NK-92 (cell line): ENCODE measurements around the gene AKAP7.

Experiments used
- DNase-seq: peaks from one replicate; lab custom pipeline; 2025; ENCODE audit not compliant: unreplicated experiment; lab: John Stamatoyannopoulos, UW

AKAP7 gene

DNA sequence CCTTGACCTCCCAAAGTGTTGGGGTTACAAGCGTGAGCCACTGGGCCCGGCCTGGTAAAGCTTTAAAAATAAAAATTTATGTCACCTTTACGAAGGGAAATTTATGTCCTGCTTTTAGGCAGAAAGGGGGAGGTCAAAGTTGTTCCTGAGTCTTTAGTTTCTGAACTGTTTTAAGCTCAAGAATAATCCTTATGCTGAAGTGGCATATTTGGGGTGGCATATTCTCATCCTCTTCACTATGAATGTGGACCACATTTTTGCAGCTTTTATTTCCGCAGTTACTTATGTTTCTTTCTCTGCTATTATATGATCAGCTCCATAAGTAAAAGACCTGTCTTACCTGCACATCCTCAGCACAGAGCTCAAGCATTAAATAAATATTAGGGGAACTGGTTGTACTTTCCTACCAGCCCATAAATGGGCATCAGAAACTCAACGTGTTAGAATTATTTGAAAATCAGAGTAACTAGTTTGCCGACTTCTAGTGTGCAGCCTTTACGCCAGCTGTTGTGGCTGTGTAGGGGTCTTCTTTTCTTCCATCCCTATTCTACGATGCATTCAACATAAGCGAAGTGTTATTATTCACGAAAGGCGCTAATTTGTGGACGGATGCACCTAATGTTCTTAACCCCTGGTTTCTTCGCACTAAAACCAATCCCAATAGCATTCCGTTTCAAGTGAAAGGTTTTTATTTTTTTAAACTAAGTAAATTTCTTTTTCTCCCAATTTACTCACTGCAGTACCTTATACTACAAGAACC is 867 bp upstream of the AKAP7 start:
- no peak for DNase-seq

DNA sequence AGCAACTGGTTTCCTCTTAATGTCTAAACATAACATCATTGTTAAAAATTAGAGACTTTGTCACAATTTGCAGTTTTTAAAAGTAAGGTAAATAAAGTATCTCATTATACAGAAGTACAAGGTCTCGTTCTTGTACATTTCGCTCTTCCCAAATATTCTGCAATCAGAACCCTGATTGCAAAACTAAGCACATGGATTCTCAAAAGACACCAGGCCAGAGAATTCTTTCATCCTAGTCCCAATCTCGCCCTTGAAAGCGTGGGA is 355 bp upstream of the AKAP7 start:
- DNase-seq = no peak

DNA sequence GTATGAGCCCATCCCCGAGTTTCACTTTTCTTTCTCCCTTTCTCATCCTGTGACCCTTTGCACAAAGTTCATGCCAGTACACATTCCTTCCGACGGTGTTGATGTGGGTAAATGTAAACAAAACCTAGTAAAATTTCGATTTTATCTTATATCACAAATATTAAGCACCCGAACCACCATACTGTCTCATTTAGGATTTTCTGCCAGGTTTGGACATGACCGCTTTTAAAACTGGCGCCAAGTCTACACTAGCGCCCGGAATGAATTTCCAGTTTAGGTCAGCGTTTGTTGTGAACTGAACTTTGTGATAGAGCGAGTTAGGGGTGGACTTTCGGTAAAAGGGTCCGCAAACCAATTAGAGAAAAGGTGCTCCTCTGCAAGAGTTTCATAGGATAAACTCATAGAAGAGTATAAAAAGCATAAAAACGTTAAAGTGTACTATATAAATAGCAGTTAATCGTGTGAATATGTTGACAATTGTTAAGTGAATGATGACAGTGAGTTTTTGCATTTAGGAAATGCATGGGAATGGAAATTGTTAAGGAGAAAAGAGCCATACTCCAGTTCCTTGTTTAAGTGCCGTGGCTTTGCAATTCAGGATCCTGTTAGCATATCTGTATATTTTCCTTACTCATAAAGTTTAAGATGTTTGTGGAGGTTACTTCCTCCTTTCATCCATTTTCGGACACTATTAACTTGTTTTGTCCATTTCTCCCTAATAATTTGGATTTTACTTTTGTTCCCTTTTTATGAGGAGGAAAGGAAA is 937 bp downstream of the AKAP7 start:
- no peak for DNase-seq

DNA sequence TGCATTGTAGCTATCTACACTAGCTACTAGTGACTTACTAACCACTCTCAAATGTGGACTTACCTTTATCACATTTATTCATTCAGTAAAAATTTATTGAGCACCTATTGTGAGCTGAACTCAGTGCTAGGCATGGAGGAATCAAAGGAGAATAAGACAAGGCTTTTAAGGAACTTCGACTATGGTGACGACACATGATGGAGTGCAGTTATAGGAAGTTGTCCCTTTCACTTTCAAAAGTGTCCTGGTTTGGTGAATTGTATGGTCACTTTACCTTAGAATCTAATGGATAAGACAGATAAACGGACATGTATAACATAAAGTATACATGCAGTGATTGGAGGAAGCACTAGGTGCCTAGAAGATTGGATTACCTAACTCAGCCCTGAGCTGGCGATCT is 4.3 kb downstream of the AKAP7 start:
- DNase-seq = no peak

DNA sequence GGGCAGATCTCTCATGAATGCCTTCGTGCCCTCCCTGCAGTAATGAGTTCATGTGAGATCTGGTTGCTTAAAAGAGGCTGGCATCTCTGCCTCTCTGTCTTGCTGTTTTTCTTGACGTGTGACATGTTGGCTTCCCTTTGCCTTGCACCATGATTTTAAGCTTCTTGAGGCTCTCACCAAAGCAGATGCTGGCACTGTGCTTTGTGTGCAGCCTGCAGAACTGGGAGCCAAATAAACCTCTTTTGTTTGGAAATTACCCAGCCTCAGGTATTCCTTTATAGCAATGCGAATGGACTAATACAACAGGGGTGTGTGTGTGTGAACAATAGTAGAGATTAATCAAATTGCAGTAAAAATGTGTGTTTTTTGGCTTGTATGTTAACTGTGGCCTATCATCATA is 8.1 kb downstream of the AKAP7 start:
- no peak for DNase-seq

DNA sequence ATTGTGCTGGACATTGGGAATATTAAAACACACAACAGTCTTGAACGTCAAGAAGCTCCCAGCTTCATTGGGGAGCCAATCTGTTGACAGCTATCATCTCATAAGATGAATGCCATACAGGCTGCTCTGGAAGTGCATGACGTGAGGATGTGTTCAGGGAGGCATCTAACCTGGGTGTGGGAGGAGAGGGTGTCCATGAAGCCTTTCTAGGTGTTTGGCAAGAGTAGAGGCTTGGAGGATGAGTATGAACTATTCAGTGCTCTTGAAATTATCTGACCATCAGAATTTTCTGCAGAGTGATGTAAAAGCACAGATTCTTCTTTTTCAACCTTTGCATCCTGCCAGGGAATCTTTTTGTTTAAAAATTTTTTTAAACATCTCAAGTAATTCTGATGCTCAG is 11.6 kb downstream of the AKAP7 start:
- no peak for DNase-seq

DNA sequence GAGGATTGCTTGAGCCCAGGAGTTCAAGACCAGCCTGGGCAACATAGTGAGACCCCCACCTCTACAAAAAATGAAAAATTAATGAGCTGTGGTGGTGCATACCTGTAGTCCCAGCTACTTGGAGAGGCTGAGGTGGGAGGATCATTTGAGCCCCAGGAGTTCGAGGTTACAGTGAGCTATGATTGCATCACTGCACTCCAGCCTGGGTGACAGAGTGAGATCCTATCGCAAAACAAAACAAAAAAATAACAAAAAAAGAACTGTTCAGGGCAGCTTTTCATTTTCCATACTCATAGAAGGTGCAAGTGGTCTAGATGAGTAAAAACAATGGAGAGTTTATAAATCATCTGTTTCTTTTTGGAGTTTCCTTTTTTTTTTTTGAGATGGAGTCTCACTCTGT is 21.1 kb downstream of the AKAP7 start:
- no peak for DNase-seq

DNA sequence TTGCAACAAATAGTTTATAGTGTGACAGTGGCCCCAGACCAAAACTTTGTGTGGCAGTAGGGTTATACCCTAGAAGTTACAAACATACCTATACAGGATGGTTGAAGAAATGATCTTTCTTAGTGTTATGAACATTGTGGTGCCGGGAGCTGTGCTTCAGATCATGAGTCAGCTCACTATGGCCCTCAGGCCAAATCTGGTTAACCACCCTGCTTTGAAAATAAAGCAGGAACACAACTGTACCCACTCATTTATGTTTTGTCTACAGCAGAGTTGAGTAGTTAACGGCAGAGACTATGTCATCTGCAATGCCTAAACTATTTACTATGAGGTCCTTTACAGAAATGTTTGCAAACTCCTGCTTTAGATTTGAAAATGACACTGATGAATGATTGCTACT is 24.3 kb downstream of the AKAP7 start:
- DNase-seq = no peak

DNA sequence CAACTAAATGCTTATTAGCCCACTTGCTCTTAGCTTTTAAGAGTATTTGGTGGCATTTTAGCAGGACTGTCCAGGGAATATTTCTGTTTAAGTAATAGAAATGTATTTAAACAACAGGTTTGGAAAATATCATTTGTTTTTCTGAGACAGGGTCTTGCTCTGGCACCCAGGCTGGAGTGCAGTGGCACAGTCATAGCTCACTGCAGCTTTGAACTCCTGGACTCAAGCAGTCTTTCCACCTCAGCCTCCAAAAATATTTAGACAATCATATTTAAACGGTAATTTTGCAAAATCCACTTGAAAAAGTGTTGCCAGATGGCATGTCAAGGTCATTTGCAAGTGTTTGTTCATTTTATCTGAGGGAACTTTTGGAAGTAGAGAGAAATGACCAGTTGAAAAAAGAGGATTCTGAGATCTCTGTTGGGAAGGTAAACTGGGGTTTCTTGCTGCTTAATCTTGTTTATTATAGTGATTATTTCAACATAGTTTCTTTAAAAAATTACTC is 25.0 kb downstream of the AKAP7 start:
- DNase-seq = no peak

DNA sequence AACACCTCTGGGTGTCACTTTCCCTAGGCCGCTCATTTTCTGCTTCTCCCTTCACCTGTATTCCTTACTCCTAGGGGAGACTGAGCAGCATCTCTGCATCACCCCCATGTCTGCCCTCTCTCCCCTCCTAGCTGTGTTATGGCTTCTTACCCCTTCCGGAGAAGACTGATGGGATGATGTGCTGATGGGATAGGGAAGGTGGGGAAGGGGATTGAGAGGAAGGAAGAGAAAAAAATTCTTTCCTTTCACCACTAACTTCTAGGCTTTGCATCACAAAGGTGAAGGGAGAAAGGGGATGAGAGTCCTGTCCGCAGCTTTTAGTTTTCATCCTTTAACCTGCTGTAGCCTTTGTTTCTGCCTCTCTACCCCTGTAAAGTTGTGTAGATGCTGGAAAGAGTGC is 26.7 kb downstream of the AKAP7 start:
- no peak for DNase-seq

DNA sequence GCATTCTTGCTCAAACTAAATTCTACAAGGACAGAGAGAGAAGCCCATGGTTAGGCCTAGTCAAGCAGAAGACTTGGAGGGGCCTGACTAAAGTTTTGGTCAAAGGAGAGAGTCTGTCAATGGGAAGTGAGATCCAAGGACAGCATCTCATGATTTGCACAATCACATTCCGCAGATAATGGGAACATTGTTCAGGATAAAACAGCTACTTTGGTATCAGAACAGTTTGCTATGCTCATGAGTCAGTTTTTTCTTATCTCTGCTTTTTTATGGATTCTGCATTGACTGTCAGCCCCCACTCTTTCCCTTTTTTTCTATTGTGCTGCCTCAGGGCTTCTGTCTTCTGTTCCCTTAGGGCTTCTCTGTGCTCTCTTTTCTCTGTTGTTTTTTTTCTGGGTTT is 28.6 kb downstream of the AKAP7 start:
- DNase-seq = no peak

DNA sequence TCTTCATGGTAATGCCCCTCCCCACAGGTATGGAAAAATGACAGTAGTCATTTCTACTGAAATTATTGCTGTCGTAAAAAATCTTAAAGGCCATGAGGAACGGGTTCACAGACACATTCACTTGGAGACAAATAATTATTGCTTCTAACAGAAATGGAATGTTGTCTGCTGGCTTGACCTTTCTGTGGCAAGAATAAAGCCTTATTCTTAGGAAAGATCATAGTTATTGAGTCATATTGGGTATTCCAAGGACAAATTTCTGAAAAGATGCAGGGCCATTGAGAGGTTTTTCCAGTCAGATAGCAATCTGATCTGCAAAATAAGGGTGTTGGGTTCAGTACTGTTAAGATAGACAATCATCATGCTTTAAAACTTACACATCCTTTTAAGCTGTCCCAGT is 29.2 kb downstream of the AKAP7 start:
- DNase-seq = no peak

DNA sequence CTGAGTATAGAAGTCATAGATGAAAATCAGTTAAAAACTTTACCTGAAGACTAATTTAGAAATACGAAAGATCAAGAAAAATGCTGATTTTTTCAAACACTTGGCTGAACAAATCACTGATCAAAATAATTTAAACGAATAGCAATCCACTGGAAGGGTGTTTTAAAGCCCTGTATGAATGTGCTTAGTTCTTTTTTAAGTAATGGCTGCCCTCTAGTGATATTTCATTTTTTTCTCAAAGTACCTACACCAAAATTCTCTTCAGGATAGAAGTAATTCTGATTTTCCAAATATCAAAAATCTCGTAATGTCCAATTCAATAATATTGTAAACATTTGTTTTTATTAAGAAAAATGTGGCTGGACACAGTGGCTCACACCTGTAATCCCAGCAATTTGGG is 32.5 kb downstream of the AKAP7 start:
- DNase-seq = no peak

DNA sequence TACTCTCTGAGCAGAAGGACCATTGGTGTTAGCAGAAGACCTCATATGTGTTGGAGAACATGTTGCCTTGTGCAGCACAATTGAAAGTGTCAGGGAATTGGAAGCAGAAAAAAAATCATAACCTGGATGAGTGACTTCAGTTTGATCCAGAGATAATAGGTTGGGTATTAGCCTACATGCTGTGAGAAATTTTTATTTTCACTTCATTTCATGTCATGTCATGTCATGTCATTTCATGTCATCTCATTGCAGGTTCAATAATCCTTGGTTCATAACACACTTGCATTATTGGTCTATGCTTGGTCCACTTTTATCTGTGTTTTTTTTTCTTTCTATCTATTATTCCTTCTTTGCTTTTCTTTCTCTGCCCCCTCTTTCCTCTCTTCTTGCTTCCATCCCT is 34.3 kb downstream of the AKAP7 start:
- no peak for DNase-seq

DNA sequence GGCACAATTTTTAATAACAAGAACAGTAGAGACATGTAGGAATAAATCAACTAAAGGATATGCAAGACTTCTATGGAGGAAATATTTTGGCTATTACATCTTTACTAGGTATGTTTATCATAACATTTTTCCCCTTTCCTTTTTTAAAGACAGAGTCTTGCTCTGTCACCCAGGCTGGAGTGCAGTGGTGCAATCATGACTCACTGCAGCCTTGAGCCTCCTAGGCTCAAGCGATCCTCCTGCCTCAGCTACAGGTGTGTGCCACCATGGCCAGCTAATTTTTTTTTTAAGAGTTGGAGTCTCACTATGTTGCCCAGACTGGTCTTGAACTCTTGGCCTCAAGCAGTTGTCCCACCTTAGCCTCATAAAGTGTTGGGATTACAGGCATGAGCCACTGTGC is 37.0 kb downstream of the AKAP7 start:
- no peak for DNase-seq

DNA sequence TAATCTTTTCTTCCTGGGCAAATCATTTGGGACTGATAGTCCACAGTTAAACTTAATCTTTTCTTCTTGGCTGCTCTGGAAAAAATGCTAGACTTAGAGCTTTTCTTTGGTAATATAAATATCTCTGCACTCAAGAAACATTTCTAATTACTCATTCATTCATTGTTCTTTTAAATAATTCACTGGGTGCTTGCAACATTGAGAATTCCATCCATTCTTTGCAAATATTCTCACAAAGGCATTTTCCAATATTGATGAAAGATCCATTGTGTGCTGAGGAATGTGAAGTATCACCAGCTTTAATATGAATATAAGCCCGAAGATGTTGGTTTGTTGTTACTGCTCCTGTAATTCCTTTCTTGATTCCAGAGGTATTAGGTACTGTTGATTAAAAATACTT is 38.4 kb downstream of the AKAP7 start:
- no peak for DNase-seq

DNA sequence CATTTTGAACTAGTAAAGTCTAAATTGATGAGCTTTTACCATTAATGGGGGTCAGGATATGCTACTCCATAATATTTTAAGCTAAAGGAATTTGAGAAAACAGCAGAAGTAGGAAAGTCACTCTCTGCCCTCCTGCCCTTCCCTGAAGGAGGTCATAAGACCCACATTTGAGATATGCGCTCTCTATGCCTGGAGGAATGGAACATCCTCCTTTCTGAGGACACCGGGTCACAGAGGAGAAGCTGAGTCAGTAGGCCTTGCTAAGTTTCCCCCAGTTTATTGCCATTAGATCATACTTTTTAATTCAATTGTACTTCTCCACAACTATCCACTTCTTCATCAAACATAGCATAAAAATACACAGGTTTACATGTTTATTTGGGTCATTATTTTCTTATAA is 40.3 kb downstream of the AKAP7 start:
- no peak for DNase-seq

DNA sequence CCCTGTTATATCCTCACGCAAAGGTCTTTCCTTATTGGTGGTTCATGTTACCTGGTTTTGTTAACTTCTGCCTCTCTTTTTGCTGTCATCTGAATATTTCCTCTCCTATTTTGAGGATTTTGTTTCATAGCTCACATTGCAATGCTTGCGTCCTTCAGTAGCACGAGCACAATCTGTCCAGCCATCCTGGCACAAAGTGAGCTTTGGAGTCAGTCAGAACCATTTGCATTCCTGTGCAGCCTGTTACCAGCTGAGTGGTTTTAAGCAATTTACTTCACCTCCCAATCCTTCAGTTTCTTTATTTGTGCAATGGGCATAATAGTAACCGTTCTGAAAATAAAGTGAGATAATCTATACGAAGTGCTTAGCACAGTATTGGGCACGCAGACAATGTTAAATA is 42.7 kb downstream of the AKAP7 start:
- no peak for DNase-seq

DNA sequence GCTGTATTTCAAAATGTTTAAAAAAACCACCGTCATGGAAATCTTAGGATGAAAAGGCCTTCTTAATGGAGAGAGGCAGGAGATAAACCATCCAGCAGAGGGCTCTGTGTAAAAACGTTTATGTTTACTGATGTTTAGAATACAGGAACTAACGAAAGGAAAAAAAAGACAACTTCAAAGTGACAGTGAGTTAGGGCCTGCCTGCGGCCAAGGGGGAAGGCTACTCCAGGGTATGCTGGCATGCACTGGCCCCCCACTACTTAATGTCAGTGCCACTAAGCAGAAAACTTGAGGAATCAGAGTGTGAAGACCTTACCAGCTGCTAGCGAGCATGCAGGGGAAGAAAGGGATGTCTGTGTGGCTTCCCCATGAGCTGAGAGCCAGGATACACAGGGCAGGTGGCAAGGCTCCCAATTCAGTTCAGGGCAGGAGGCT is 47.7 kb downstream of the AKAP7 start:
- no peak for DNase-seq

DNA sequence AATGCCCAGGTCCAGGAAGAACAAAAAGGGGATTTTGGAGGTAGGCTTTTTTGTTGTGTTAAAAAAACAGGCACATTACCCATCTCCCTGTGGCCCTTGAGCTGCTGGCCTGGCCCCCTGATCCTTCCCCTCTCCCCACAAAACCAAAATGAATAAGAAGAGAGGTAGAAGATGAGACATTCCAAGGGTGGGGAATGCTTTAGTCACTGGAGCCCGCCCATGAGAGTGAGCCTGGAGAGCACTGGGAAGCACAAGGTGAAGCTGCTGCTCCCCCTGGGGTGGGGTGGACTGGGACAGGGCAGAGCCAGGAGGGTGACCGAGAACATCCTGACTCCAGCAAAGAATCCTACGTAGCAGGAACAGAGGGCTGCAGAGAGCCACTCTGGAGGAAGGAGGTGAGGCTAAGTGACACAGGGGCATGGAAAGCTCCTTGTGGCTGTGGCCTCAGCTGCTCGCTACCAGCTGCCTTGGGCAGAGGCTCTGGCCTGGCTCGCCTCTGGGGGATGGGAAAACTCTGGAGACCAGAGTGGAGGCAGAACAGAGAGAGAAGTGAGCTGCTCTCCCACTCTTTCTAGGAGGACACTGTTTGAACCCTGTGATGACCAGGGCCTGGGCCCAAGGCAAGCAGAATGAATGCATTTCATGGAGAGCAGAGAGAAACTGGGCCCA is 48.3 kb downstream of the AKAP7 start:
- DNase-seq = no peak

DNA sequence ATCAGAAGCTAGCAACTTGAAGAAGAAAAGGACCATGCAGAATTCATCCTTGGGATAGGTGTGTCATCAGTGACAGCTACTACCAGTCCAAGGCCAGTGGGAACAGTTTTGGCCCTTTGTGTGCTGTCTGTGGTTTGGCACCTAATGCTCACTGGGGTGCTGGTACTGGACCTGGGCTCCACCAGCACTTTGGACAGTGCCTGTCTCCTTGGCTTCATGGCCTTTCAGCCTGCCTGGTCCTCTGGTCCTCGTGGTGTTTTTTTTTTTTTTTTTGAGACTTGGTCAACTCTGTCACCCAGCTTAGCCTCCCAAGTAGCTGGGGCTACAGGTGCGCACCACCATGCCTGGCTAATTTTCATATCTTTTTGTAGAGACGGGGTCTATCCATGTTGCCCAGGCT is 56.3 kb downstream of the AKAP7 start:
- DNase-seq = no peak

DNA sequence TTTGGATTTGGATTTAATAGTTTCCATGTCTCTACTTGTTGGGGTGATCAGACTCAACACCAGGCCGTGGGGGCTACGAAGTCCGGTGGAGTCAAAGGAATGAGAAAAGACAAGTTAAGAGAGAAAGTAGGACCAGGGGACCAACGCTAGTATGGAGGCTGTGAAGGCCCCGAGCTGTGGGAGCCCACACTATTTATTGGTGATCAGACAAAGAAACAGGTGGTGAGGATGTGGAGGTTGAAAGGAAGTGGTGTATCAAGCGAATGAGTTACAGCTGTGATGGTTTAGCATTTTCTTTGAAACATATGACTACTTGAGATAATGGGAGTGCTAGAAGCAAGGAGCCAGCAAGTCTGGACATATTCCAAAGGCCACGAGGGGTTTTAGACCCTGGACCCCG is 62.4 kb downstream of the AKAP7 start:
- no peak for DNase-seq
